C4-2B (cell line): ENCODE measurements around the gene DGKD.

Experiments used
- H3K27ac ChIP-seq: fragments of 450-650 bp; 2 replicates; pipeline ENCODE4 v1.5.1; 2017
- ZFX ChIP-seq: fragments of 450-650 bp; IDR thresholded peaks from 2 replicates; pipeline ENCODE4 v1.6.1; 2017
- TF ChIP-seq, protein P1 (sequence below): fragments of 450-650 bp; conservative IDR thresholded peaks from 2 replicates; pipeline ENCODE4 v1.5.1; 2017; ENCODE audit warnings: mild to moderate bottlenecking

DGKD gene

DNA sequence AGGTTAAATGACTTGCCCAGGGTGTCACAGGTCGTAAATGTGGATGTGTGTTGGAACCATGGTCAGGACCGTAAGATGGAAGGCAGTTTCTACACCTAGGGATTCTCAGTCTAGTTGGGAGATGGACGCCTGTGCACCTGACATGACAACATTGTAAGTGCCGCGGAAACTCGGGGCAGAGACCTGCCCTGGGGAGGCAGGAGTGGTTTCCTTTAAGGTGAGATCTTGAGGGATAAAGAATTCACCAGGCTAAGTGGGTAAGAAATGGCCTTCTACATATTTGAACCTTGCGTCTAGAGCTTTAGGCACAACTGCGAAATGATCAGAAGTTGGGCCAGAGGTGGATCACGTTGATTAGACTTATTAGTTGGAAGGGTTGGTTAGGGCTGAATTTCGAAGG, 1.6 kb downstream of the DGKD start:
- no peak for TF ChIP-seq ZFX
- TF ChIP-seq, protein P1, sequence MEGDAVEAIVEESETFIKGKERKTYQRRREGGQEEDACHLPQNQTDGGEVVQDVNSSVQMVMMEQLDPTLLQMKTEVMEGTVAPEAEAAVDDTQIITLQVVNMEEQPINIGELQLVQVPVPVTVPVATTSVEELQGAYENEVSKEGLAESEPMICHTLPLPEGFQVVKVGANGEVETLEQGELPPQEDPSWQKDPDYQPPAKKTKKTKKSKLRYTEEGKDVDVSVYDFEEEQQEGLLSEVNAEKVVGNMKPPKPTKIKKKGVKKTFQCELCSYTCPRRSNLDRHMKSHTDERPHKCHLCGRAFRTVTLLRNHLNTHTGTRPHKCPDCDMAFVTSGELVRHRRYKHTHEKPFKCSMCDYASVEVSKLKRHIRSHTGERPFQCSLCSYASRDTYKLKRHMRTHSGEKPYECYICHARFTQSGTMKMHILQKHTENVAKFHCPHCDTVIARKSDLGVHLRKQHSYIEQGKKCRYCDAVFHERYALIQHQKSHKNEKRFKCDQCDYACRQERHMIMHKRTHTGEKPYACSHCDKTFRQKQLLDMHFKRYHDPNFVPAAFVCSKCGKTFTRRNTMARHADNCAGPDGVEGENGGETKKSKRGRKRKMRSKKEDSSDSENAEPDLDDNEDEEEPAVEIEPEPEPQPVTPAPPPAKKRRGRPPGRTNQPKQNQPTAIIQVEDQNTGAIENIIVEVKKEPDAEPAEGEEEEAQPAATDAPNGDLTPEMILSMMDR: no peak
- H3K27ac ChIP-seq: no peak overlapping the region

GRCh38 chr2:233356546-233357308, 2.4 kb downstream of the DGKD start:
- TF ChIP-seq ZFX: no peak
- TF ChIP-seq, protein P1: no peak
- no peak overlapping the region for H3K27ac ChIP-seq

GRCh38 chr2:233358335-233358734, 4.0 kb downstream of the DGKD start:
- no peak overlapping the region for H3K27ac ChIP-seq
- TF ChIP-seq, protein P1: no peak
- TF ChIP-seq ZFX: no peak

GRCh38 chr2:233358947-233359346, 4.7 kb downstream of the DGKD start:
- H3K27ac ChIP-seq: no peak overlapping the region
- TF ChIP-seq, protein P1: no peak
- TF ChIP-seq ZFX: no peak

- H3K27ac ChIP-seq: no peak overlapping the region
- no peak for TF ChIP-seq ZFX
- TF ChIP-seq, protein P1: no peak
Measured at GRCh38 chr2:233359823-233360222, 5.5 kb downstream of the DGKD start.

DNA sequence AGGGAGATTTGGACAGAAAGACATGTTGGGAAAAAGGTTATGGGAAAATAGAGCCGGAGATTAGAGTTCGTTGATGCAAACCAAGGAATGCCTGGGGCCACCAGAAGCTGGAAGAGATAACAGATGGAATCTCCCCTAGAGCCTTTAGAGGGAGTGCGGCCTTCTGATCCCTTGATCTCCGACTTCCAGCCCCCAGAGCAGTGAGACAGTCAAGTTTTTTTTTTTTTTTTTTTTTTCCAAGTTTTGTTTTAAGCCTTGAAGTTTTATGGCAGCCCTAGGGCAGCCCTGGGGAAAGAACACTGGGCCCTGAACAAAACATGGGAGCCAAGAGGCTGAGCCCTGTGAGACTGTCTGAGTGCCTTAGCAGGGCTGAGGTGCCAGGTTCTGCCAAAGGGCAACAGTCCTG, 6.5 kb downstream of the DGKD start:
- no peak overlapping the region for H3K27ac ChIP-seq
- no peak for TF ChIP-seq ZFX
- TF ChIP-seq, protein P1: no peak

DNA sequence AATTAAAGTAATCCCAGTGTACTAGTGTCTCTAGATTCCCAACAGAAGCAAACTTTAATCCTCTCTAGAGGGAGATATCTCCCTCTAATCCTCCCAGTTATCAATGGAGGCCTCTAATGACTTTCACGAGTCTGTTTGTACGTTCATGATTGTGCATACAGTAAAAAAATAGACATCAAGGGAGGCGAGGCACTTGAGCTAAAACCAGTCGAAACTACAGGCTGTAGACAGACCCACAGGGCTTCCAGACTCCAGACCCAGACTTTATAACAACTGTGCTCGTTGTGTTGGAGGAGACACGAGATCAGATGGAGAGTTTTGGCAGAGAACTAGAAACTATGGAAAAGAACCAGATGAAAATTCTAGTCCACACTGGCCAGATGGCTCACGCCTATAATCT, 7.0 kb downstream of the DGKD start:
- H3K27ac ChIP-seq: no peak overlapping the region
- no peak for TF ChIP-seq ZFX
- TF ChIP-seq, protein P1: no peak
